CD4-positive, alpha-beta T cell treated with Interleukin-17A for 1 hour (primary cell): ENCODE measurements around the gene FGF14.

ENCODE experiments used
- DNase-seq: peaks from one replicate; pipeline ENCODE4 v3.0.0-alpha.2; 2020

The FGF14 gene

DNA sequence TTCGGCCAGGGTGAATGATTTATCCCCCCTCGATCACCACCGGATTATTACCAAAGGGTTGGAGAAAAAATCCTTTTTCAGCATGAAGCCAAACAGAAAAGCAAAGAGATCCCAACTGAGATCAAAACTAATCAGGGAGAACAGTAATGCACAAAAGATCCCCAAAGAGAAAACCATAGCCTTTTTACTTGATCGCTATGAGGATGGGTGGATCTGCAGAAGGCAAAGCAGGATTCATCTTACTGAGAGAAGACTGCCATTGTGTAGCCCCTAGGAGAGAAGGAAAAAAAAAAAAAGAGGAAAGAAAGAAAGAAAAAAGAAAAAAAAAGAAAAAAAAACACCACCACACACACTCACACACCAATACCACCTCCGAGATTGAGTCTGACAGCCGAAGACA, at the start of gene FGF14:
FGF14 (minus strand) TSS at position 283 of the 400 bp plus-strand sequence.
- no peak for DNase-seq

DNA sequence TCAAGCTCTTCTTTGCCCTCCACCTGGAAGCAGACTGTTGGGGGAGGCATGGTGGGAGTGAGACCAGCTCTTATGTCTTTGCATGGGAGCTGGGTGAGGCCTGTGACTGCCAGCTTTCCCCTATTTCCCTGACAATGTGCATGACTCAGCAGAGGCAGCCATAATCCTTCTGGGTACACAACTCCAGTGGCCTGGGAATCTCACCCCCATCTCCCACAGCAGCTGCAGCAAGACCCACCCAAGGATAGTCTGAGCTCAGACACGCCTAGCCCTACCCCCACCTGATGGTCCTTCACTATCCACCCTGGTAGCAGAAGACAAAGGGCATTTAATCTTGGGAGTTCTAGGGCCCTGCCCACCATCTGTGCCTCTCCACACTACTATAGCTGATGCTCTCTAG, 41.4 kb upstream of the FGF14 start:
- DNase-seq: no peak

DNA sequence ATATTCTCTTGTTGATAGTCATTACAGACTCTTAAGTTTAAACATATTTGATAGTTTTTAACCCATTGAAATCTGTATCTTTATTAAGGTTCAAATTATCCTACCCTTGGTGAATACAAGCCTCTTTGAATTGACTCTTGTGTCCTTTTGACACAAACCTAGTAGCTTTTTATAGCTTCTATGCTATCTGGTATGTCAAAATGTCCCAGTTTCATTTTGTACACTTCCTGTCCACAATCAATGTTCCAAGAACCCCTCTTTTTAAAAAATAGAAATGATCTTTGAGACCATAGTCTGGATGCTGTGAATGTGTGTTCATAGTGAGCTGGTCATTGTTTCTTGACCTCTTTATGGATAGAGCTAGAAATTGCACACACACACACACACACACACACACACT, 39.2 kb upstream of the FGF14 start:
- no peak for DNase-seq

DNA sequence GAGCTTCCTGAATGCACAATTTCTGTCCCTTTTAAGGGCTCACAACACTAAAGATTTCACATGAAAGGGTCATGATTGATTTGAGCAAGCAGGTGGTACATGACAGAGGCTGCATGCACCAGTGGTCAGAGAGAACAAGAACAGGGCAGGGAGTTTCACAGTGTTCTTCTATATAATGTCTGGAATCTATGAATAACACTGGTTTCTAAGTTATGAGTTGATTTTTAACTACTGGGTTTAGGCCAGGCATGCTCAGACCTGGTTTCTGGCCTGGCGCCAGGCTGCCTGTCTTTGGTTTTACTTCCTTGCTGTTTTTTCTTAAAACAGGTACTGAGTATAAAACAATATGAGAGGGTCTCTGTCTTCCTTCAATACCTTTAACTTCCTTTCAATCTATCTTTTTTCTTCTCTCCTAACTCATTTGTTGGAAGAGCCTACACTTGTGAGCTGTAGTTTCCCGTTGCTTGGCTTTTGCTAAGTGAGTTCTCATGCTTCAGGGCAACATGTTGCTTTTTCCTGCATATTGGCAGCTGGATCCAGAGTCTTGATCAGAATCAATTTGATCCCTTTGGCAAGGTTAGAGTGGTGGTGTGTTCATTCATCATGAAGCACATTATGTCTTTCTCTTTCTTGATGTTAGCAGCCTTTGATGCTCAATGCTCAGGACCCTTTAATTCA, 38.5 kb upstream of the FGF14 start:
- DNase-seq: no peak

DNA sequence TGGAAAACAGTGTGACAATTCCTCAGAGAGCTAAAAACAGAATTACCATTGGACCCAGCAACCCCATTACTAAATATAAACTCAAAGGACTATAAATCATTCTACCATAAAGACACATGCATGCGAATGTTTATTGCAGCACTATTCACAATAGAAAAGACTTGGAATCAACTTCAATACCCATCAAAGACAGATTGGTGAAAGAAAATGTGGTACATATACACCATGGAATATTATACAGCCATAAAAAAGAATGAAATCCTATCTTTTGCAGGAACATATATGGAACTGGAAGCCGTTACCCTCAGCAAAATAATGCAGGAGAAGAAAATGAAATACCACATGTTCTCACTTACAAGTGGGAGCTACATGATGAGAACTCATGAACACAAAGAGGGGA, 20.8 kb upstream of the FGF14 start:
- DNase-seq: no peak

DNA sequence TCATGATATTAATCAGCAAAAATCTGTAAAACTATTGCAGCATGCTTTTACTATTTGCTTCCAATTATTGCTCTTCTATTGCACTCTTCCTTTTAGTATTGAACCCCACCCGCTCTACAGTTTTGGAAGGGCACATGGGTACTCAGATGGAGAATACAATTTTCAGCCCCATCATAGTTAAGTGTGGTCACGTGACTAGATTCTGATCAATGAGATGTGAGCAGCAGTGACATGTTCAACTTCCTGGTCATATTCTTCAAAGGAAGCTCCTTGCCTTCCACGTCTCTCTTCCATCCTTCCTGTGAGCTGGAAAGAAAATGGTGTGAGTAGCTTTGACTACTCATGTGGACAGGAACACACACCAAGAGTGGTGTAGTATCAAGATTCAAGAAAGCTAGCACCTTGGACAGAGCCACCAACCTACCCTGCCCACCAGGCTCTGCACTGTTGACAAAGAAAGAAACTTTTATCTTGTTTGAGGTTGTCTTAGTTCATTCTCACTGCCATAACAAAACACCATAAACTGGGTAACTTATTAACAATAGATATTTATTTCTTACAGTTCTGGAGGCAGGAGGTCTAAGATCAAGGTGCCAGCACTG, 3.8 kb upstream of the FGF14 start:
- no peak for DNase-seq

DNA sequence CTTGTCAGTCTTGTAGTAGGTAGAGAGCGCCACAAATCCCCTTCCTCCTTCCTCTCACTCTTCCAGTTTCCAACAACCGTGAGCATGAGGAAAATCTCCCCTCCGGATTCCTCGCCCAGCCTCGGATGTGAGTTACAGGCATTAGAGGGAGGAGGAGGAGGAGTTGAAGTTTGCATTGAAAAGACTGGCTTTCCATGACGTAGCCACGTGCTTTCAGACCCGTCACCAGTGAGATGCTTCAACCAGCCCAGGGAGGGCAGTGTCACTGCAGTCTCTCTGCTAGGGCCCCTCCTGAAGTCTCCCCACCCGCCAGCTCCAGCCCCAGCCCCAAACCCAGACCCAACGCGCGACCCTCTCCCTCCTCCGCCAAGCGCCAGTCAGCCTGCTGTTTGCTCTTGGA, 442 bp upstream of the FGF14 start:
- peak; percentile 21 for DNase-seq

DNA sequence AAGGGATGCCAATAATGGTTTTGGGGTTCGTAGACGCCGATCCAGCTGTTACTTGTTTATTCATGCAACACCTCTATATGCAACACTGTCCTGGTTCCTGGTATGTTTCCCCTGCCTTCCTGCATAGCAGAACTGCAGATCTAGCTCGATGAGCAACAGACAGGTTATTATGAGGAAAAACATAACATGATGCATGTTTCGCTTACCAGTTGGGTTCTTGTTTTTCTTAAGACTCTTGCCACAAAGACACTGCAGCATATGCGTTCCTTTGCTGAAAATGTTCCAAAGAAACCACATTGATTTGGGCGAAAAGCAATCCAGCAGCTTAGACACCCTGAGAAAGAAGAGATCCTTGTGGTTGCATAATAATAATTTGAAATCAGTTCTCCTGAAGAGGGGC, 583 bp downstream of the FGF14 start:
- DNase-seq: no peak

DNA sequence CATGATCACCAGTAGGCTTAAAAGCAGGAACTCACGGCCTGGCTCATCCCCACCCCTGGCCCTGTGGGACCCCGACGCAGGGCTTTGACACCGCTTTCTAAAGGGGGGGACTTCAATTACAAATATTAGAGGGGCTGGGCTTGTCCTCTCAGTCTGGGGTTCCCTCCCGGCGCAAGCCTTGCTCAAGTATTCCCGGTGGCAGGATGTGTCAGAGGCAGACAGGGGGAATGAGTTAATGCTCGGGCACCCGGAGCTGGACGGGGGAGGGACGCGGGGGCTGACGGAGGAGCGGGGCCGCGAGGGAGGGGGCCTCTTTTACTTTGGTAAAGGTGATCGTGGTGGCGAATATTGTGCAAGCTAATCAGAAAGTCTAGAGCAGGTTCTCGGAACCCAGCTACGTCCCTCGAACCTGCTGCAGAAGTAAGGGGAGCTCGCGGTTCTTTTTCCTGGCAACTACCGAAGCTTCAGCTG, 1.1 kb downstream of the FGF14 start:
- no peak for DNase-seq

DNA sequence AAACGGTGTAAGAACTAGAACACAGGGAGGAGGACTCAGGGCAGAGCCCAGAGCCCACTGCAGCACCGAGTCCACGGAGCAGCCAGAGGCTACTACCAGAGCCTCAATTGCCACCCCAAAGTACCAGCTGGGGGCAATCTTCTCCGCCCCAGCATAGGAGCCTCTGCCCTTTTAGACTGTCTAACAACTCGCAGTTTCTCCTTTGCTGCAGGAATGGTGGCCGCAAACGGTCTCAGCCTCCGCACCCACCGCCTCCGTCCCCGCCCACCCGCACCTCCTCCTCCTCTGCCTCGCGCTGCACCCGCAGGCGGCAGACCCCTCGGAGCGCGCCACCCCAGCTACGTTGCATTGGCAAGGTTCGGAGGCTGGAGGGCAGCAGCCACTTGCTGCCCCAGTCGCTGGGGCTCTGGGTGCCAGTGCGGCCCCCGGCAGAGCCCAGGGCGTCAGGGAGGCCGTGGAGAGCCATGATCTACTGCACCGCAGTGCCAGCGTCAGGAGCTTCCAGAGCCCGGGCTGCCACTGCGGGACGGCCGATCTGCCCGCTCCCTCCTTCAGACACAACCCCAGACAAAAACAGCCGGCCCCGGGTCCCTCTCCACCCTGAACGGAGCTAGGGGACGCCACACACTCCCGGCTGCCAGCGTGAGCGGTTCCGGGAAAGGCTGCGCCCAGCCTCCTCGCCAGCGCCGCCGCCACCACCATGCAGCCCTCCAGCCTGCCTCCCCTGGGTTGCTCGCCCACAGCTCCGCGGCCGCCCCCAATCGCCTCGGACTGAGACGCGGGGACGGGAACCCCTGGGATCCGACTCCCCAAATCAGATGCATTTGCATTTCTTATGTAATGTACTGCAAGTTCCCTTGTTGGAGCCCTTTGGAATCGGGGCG, 1.8 kb downstream of the FGF14 start:
- DNase-seq: peak; percentile 14

DNA sequence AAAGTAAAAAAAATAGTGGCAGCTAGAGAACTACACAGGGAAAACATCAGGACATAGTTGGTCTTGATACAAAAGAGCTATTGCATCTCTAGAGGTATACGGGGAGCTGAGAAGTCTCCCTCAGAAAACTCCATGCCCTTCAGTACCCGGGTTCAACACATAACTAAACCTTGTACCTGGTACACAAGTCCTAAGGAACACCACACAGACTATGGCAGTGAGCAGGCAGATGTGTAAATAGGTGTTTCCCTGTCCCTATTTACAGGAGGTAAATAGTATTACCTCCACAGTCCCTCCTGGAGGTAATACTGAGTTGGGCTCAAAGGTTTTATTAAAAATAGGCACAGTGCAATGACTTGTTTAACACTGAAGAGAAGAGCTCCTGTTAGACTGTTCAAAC, 5.9 kb downstream of the FGF14 start:
- DNase-seq: no peak

DNA sequence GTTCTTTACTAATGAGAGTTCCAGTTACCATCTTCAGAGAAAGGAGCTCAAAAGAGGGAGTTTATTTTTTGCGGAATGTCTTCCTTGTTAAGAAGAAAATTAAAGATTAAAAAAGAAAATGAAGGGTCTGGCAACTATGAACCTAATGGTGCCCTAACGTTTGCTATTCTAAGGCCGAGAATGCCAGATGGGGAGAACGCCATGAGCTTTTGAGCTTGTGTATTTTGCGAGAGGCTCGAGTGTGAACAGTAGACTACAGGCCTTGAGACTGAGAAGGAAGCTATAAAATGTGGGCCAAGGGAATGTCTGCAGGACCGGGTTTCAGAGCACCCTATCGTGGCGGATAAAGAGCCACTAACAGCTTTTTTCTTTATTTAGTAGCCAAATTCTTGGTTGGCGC, 6.7 kb downstream of the FGF14 start:
- DNase-seq: no peak

DNA sequence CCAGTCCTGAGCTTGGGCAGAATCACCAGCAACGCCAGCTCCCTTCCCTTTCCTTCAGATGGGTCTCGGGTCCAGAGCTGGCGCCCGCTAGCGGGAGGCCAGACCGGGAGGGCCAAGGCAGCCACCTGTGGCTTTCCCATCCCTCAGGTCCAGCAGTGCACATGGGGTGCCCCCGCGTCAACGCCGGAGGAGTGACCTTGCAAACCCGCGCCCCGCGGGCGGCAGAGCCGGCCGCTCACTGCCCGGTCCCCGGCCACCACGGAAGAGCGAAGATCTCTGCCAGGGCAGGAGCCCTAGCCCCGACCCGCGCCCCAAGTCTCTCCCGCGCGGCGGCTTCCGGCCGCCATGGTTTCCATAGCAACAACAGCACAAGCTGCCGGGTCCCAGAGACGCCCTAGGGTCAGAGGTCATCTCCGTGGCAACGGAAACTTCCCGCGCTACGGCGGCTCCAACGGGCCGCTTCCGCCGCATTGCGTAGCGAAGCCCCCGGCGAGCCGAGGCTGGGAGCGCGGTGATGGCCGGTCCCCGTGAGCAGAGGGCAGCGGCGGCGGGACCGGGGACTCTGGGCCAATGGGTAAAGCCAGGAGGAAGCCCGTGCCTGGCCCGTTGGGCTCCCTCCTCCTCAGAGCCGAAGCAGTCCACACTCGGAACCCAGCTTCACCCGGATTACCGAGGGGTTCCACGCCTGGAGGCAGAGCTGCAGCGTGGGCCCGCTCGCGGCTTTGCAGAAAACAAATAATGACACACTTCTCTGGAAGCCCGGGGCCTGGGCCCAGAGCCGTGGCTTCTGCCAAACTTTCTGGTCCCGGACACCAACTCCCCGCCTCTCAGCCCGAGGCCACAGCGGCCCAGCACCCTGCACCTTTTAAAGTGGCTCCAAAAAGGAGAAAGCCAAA, 7.4 kb downstream of the FGF14 start:
- peak; percentile 95 for DNase-seq

DNA sequence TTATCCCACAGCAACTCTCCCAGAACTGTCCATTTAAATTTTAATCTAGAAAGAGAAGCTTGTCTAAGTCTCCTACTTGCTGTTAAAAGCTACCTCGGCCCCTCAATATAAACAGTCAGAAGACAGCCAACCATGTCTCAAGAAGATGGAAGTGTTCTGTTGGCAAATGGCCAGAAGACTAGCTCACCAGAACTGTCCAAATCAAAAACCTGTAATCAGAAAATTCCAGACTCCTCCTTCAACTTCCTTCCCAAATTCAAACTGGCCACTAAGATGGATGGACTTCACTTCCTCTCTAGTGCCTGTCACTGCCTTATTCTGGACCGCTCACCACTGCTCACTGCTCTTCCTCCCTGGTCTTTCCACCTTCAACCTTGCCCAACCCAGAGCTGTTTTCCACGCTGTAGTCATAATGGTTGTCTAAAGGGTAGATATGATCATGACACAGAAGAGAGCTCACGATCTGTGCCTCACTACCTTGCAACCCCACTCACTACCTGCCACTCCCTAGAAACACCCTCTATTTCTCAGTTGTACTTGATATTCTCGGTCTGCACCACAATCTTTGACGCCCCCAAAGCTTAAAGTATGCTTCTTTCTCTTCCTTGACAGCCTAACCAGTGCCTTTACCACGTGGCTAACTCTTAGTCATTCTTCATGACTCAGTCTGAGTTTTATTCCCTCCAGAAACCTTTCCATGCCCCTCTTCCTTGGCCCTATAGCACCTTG, 9.2 kb downstream of the FGF14 start:
- DNase-seq: no peak

DNA sequence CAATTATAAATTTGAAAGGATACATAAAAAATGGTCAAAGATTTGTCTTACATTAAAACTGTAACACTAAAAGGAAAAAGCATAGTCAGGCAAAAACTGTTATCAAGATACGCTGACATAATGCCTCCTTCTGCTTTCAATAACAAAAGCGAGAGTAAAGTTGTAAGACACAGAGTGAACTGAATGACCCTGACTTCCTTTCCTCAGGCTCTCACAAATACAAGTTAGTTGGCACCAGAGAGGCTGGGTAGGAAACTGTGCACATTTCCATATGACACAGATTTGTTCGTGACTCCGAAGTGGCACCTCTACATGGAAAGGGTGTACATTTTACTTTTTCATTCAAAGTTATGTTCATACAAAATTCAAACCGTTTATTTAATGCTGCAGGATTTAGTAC, 15.4 kb downstream of the FGF14 start:
- DNase-seq: no peak

DNA sequence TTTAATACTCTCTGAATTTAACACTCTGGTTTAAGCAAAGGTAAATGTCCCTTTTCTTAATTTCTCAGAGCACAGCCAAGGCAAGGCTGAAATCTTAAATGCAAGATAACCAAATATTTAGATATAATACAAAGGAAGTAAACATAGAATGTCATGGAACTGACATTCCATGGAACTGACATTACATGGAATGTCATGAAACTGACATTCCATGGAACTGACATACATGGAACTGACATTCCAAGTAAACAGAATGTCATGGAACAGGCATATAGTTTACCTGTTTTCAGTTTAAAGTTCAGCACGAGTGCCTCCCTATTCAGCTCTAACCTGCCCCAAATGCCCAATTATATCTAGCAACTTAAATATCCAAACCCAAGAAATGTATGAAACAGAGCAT, 21.8 kb downstream of the FGF14 start:
- no peak for DNase-seq

DNA sequence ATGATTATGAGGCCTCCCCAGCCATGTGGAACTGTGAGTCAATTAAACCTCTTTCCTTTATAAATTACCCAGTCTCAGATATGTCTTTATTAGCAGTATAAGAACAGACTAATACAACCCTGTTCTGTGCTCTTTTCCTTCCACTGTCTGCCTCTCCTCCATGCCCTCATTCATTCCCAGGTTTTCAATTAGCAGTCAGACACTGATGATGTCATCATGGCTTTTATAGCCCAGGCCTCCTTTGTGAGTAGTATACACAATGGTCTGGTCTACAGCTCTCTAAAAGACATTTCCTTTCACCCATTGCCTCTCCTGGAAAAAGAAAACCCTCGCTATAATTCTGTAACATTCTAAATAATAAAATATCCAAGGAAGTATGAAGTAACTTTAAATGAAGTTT, 25.5 kb downstream of the FGF14 start:
- no peak for DNase-seq

DNA sequence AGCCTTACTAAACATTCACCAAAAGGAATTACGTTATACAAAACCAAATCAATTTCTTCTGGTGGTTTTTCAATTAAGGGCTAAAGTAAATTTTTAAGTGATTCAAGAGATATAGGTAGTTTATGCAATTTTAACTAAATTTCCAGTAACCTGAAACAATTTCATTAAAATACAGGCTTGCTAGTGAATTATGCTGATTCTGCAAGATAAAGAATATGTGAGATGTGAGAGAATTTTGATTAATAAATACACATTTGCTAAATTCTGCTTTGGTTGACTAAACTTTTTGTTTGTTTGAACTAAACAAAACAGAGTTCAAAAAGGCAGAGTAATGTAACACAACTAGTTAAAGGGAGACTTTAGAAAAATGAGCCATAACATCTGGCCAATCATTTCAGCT, 27.1 kb downstream of the FGF14 start:
- no peak for DNase-seq

DNA sequence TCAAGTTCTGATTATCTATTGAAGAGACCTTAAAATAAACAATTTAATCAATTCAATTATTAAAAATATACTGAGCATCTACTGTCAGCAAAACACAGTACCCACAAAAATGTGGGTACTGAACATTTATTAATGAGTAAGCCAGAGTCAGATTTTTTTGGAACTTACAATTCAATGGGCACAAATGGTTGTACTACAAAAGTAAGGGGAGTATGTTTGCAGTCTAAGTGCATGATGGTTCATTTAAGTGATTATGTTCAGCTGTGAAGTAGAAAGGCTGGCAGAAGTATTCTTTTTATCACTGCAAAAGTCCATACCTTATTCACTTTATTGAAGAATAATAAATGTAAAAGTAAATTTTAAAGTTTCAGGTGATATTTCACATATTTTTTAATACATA, 27.6 kb downstream of the FGF14 start:
- DNase-seq: no peak

DNA sequence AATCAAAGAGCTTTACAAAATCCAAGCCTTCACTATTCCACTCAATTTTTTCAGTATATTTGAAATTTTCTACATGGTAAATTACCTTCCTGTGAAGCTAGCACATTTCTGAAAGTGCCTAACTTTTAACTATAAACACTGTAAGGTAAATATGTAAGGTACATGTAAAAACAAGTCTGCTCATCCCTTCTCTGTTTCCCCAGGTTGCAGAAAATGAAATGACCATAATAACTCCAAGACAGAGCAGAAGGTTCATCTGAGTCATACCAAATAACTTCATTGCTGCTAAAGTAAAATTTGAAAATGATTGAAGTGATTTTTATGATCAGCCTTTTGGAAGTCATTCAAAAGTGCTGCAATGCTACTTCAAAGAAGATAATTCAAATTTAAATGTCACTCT, 28.6 kb downstream of the FGF14 start:
- no peak for DNase-seq

DNA sequence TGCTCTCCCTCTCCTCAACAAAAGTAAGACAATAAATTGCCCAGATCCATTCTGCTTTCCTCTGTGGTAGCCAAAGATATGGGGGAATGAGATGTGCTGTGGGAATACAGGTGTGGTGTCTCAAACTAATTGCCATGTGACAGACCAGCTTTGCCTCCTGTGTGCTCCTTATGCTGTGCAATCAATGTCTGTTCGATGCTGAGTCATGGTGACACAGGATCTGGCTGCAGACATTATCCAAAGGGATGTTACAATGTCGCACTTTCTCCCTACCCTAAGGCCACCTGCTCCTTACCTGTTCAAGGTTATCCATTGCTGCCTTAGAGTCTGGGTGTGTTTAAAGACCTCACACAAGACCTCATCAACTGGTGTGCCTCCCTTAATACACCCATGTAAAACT, 32.5 kb downstream of the FGF14 start:
- DNase-seq: no peak

DNA sequence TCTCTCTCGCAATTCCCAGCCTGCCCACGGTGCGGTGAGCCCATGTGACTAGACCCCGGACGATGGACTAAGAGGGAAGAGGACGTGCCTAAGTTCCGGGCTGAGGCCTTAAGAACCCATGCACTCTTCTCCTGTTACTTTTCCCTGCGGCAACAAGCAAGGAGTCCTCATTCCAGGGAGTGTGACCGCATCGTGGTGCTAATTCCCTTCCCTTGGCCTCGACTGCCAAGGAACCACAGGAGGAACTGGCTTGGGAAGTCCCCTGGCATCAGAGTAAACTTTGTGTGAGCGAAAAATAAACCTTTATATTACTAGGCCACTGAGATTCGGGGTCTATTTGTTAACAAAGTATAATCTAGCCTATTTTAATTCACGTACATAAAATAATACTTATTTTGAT, 34.0 kb downstream of the FGF14 start:
- no peak for DNase-seq
